K562 (cell line): ENCODE measurements around the gene SLC2A9. TPM values are rescaled to one million over a fixed set of nuclear protein-coding genes. Genes with fewer than 3 reads are reported as not detected.

Source experiments
- ELK1 ChIP-seq: sonication (generic); formaldehyde crosslinking; IDR thresholded peaks from 2 replicates; pipeline ENCODE4 v1.8.1; 2022; ENCODE audit warnings: missing genetic modification reagents
- POLR2AphosphoS5 ChIP-seq: IDR thresholded peaks from 2 replicates; pipeline ENCODE4 v1.6.1; 2011; ENCODE audit warnings: mild to moderate bottlenecking, low read depth, low read length, moderate library complexity; ENCODE audit not compliant: control insufficient read depth, insufficient read depth
- POU5F1 ChIP-seq: fragments of 150-350 bp; IDR thresholded peaks from 2 replicates; pipeline ENCODE4 v1.6.1; 2014; ENCODE audit warnings: borderline replicate concordance, low read length, low read depth, mild to moderate bottlenecking; ENCODE audit not compliant: partially characterized antibody
- STAT5A ChIP-seq: IDR thresholded peaks from 2 replicates; pipeline ENCODE4 v1.6.1; 2012; ENCODE audit warnings: low read length, inconsistent platforms, borderline replicate concordance
- ZNF407 ChIP-seq: fragments of 450-650 bp; IDR thresholded peaks from 2 replicates; pipeline ENCODE4 v1.6.1; 2016; ENCODE audit warnings: low read depth
- polyA plus RNA-seq, 8 experiments: library from polyadenylated mRNA; depleted of rRNA in 4 of 8; stranded (reverse) in 5 of 8; unstranded in 3 of 8; fragments of >200 nt; fragmentation: Nextera tagmentation in 2 of 8; fragmentation: Illumina TruSeq in 1 of 8; extraction: Ambion mirVana in 2 of 8; extraction: Trizol in 1 of 8; gene quantifications; 2 replicates each; pipeline versions ENCODE4 v1.2.1 to v1.2.3, GENCODE V29; 2011 to 2014; ENCODE audit warnings: inconsistent platforms in 1 of 8, missing spikeins in 1 of 8
- total RNA-seq, 7 experiments: library from RNA; depleted of rRNA in 6 of 7; stranded (reverse); fragments of >200 nt in 6 of 7; fragmentation: Illumina TruSeq in 2 of 7; extraction: Trizol in 2 of 7; gene quantifications; 2 replicates each; pipeline versions ENCODE4 v1.2.1 to v1.2.3, GENCODE V29; 2011 to 2021; ENCODE audit warnings: low replicate concordance in 1 of 7

SLC2A9 gene
- total and polyA plus RNA-seq, 9 of the 15 experiments (the other 6 are each of a cell fraction or from before 2014, with no cell fraction given): 0.15 to 1.9 (median 0.76) TPM

GRCh38 chr4:9971711-9972110 lies 49.6 kb downstream of the SLC2A9 start (continued):
- no peak for TF ChIP-seq ELK1 (CRISPR knock-in tag)
- TF ChIP-seq ZNF407: no peak
- no peak for TF ChIP-seq STAT5A
- no peak for TF ChIP-seq POLR2AphosphoS5
- TF ChIP-seq POU5F1: no peak
